Adipose tissue (tissue), 3 donors: Measurements from ENCODE around the gene AGO4. TPM values are rescaled to one million over a fixed set of nuclear protein-coding genes. Genes with fewer than 3 reads are reported as not detected.
"Not testable (repeated sequence)": the region's sequence is repeated elsewhere in the genome, so short reads cannot be mapped to it uniquely, and the experiment has no call there.

Experiments
- H3K27ac ChIP-seq: one replicate; pipeline ENCODE4 v1.5.1; 2013; ENCODE audit warnings: low read depth, low read length
- WGBS, 3 donors: extraction: QIAGEN DNeasy Blood & Tissue Kit; methylation state at CpG; one replicate each; pipeline ENCODE4 v1.1.7; 2013; 5-methylcytosine and 5-hydroxymethylcytosine counted together
- polyA plus RNA-seq, 3 donors: library from polyadenylated mRNA; stranded (reverse); fragments of 200-250 nt; gene quantifications; one replicate each; pipeline ENCODE4 v1.2.3, GENCODE V29; 2013
- donor health status: healthy with polysubstance abuse.
- donor health status: Bipolar disorder and iron deficiency.
- donor health status: healthy.

AGO4 gene
- 1 to 10 TPM; 6.4 to 9.2 (median 8.5) TPM for polyA plus RNA-seq

DNA sequence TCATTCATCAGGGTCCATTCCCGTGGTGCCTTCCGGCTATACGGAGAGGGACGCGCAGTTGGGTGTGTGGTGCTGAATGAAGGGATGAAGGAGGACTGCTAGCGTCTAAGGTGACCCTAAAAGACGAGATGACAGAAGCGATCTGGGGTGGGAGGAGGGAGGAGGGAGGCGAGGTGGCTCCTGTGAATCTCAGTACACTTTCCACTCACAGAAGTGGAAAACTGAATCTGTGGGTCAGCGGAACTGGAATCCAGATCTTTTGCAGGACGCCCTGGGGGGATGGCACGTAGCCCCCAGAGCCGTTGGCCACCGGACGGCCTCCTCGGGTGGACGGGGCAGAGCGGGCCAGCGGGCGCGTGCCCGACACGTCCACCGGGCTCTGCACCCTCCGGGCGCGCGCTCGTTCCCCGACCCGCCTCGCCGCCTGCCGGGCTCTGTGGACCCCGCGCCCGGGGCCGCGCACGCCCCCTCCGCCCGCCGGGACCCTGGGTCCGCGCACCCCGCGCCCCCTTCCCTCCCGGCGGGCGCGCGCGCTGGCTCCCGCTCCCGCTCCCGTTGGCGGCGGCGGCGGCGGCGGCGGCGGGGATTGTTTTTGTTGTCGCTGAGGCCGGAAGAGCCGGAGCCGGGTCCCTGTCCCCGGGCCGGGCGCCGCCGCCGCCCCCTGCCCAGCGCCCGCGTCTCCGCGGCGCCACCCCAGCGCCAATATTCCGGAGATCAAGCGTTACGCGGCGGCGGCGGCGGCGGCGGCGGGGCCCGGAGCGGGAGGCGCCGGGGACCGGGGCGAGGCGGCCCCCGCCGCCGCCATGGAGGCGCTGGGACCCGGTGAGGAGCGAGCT lies at the start of gene AGO4:
Gene AGO4 (plus strand): TSS at position 403 of the 836 bp plus-strand sequence. CDS start 401 bp downstream, at position 804.
- 1 to 2% (median 1%) methylated on average over 47 to 105 of the region's 105 CpGs for WGBS, 3 donors
- peak within 1 kb of the TSS; percentile 21 for H3K27ac ChIP-seq

GRCh38 chr1:35762141-35762540 lies 45.7 kb upstream of the AGO4 start:
- H3K27ac ChIP-seq = no peak overlapping the region
- WGBS, 3 donors = 47 to 63% (median 48%) methylated on average over 2 of the region's 2 CpGs

DNA sequence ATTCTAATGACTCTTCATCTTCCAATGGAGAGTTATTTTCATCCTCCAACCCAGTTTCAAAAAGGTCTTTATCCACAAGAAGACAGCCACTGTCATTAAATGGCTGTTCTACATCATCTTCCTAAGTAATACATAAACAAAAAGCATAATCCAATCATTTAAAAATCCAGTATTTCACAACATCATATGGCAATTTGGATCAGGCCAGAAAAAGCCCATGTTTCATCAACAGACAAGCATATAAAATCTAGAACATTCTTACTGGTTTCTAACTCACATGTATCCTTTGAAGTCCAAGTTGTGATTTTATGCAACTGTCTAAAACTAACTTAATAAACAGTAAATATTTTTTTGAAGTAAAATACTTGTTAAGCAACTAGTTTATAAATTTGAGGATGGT lies 44.6 kb upstream of the AGO4 start:
- H3K27ac ChIP-seq = no peak overlapping the region

- 94 to 99% (median 95%) methylated on average over 3 of the region's 3 CpGs for WGBS, 3 donors
- H3K27ac ChIP-seq = no peak overlapping the region
These were observed 43.5 kb upstream of the AGO4 start for GRCh38 chr1:35764283-35764682.

- WGBS, 3 donors = 50 to 55% (median 55%) methylated on average over 19 of the region's 19 CpGs
- no peak overlapping the region for H3K27ac ChIP-seq
These were observed 39.2 kb upstream of the AGO4 start for GRCh38 chr1:35768350-35769187.

GRCh38 chr1:35769188-35769758 lies 38.5 kb upstream of the AGO4 start:
- 0% methylated on average over 52 to 58 of the region's 58 CpGs for WGBS, 3 donors
- no peak overlapping the region for H3K27ac ChIP-seq

GRCh38 chr1:35773711-35774110 lies 34.1 kb upstream of the AGO4 start:
- H3K27ac ChIP-seq = no peak overlapping the region

DNA sequence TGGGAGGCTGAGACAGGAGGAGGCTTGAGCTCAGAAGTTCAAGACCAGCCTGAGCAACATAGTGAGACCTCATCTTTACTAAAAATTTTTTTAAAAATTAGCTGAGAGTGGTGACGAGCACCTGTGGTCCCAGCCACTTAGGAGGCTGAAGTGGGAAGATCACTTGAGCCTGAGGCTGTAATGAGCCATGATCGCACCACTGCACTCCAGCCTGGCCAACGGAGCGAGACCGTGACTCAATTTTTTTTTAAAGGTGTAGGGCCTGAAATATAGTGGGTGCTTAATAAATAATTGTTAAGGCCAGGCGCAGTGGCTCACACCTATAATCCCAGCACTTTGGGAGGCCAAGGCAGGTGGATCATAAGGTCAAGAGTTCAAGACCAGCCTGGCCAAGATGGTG lies 31.6 kb upstream of the AGO4 start:
- WGBS, 3 donors = 90 to 96% (median 94%) methylated on average over 6 of the region's 6 CpGs
- H3K27ac ChIP-seq = not testable (repeated sequence)

- no peak overlapping the region for H3K27ac ChIP-seq
- WGBS, 3 donors = 87 to 98% (median 97%) methylated on average over 1 of the region's 1 CpG
These were observed 30.7 kb upstream of the AGO4 start for GRCh38 chr1:35777109-35777508.

DNA sequence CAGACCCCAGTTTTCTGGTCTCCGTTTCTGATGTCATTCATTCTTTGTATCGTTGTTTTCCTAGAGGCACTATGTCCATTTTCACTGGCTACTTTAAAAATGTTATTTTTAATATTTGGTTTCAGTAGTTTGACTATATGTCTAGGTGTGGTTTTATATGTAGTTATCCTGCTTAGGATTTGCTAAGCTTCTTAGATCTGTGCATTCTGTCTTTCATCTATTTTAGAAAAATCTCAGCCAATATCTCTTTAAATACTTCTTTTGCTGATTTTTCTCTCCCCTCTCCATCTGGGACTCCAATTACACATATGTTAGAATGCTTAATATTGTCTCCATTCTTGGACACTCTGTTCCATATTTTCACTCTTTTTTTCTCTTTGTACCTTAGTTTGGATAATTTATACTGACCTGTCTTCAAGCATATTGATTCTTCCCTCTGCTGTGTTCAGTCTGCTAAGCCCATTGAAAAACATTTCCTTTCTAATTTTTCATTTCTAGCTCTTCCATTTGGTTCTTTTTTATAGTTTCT lies 24.7 kb upstream of the AGO4 start:
- no peak overlapping the region for H3K27ac ChIP-seq
- WGBS, 3 donors = 90 to 96% (median 95%) methylated on average over 2 of the region's 2 CpGs

DNA sequence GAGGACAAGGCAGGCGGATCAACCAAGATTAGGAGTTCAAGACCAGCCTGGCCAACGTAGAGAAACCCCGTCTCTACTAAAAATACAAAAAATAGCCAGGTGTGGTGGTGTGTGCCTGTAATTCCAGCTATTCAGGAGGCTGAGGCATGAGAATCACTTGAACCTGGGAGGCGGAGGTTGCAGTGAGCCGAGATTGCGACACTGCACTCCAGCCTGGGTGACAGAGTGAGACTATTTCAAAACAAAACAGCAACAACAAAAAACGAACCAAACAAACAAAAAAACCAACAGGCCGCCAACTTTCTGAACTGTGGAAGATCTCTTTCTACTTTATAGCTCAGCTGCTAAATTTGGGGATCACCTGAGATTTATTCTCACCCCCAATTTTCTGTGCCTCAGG lies 23.5 kb upstream of the AGO4 start:
- WGBS, 3 donors = 81 to 87% (median 82%) methylated on average over 8 of the region's 8 CpGs
- H3K27ac ChIP-seq = not testable (repeated sequence)

DNA sequence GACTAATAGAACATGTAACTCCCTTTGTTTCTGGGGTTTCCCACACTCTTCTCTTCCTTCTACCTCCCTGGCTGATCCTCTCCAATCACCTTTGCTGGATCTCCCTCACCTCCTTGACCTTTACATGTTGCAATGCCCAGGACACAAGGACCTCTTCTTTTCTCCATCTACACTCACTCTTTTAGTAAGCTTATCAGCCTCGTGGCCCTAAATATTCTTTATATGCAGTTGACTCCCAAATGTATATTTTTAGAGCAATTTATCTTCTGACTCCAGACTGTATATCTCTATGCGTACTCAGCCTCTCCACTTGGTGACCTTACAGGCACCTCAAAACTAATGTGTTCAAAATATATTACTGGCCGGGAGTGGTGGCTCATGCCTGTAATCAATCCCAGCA lies 19.7 kb upstream of the AGO4 start:
- H3K27ac ChIP-seq = no peak overlapping the region
- 54 to 70% (median 68%) methylated on average over 3 of the region's 3 CpGs for WGBS, 3 donors

DNA sequence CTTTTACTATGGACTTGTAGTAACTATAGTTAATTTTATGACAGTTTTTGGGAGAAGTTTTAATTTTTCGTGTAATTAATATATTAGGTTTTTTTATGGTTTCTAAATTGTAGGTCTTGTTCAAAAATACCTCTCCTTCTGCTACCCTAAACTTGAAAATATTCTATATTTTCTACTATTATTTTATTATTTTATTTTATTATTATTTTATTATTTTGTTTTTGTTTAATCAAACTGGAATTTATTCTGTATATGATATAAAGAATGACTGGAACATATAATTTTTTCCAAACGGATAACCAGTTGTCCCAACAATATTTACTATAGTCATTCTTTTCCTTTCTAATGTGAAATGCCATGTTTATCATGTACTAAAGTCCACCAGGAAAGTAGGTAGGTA lies 17.1 kb upstream of the AGO4 start:
- 66 to 92% (median 91%) methylated on average over 2 of the region's 2 CpGs for WGBS, 3 donors
- H3K27ac ChIP-seq = no peak overlapping the region

- WGBS, 3 donors = 80 to 84% (median 84%) methylated on average over 7 of the region's 7 CpGs
These were observed 12.5 kb upstream of the AGO4 start for GRCh38 chr1:35795295-35795694.

DNA sequence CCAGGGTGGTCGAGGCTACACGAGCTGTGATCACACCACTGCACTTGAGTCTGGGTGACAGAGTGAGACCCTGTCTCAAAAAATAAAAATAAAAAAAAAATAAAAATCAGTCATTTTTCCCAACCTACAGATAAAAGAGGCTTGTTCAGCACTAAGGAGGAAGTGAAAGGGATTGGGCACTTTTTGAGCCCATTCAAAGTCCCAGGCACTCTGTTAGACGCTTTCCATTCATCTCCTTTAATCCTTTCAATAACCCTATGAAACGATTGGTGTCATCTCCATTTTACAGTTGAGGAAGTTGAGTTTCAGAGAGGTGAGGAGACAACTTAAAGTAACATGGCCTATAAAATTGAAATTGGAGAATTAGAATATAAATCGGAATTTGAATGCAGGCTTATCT lies 10.4 kb upstream of the AGO4 start:
- no peak overlapping the region for H3K27ac ChIP-seq
- 72 to 82% (median 78%) methylated on average over 5 of the region's 5 CpGs for WGBS, 3 donors

More at GRCh38 chr1:35795295-35795694, 12.5 kb upstream of the AGO4 start:
- H3K27ac ChIP-seq = no peak overlapping the region

GRCh38 chr1:35798019-35798418 lies 9.8 kb upstream of the AGO4 start:
- WGBS, 3 donors = 75 to 86% (median 84%) methylated on average over 2 of the region's 2 CpGs
- H3K27ac ChIP-seq = not testable (repeated sequence)

GRCh38 chr1:35800167-35800887 lies 7.5 kb upstream of the AGO4 start:
- H3K27ac ChIP-seq = not testable (repeated sequence)
- 66 to 90% (median 79%) methylated on average over 10 to 11 of the region's 11 CpGs for WGBS, 3 donors

GRCh38 chr1:35808450-35809113 lies 766 bp downstream of the AGO4 start:
- 1% methylated on average over 31 to 49 of the region's 49 CpGs for WGBS, 3 donors
- H3K27ac ChIP-seq = peak overlapping the region; percentile 21
